HepG2 (cell line): ENCODE measurements around the gene BCAR3. TPM values are rescaled to one million over a fixed set of nuclear protein-coding genes. Genes with fewer than 3 reads are reported as not detected.

Experiments used
- ATAC-seq: fragments of 200-7000 bp; cut with Tn5 transposase; 3 replicates; pipeline ENCODE4 v1.9.1; 2020; ENCODE audit warnings: mild to moderate bottlenecking, moderate library complexity
- BruUV-seq: library from RNA; stranded (reverse); fragments of 400-500 nt; replicated peaks from 2 replicates; lab custom pipeline; 2021; lab: Mats Ljungman, UMichigan
- CTCF ChIA-PET: fragments of 300-600 bp; formaldehyde crosslinking; extraction: SDS; loops from one replicate; lab custom pipeline; 2021; ENCODE audit warnings: low total read pairs, inconsistent platforms, low intra/inter-chr PET ratio; lab: Yijun Ruan, JAX
- POLR2A ChIA-PET: fragments of 350-600 bp; sonication (Branson Sonifier 250); formaldehyde crosslinking; loops from one replicate; lab custom pipeline; 2020; ENCODE audit warnings: antibody characterized with exemption, inconsistent platforms; lab: Yijun Ruan, JAX
- DNase-seq: peaks from one replicate; pipeline ENCODE4 v3.0.0-alpha.2; 2015; ENCODE audit warnings: low spot score
- FAIRE-seq: peaks from 3 replicates; lab custom pipeline; 2011; peaks lifted over from hg19 to GRCh38; lab: Jason Lieb, UNC
- H2AFZ ChIP-seq: one replicate; pipeline ENCODE4 v1.6.1; 2011; ENCODE audit warnings: low read length, inconsistent platforms
- H3K27ac ChIP-seq: fragments of 300-600 bp; 3 replicates; pipeline ENCODE4 v1.8.0; 2011; ENCODE audit warnings: mixed run types, mild to moderate bottlenecking, mixed read lengths, low read length, inconsistent platforms; ENCODE audit not compliant: insufficient read depth; ENCODE audit errors: extremely low read length
- H3K27me3 ChIP-seq, 2 experiments: fragments of 200-600 bp in 1 of 2; 2 replicates in 1 of 2; 3 replicates in 1 of 2; pipeline versions ENCODE4 v1.6.0 to v1.8.0; 2011; ENCODE audit warnings: low read length in 2 of 2, mild to moderate bottlenecking in 2 of 2, moderate library complexity in 2 of 2, inconsistent platforms in 1 of 2; ENCODE audit not compliant: insufficient read depth in 2 of 2, control insufficient read depth in 1 of 2
- H3K36me3 ChIP-seq, 2 experiments: fragments of 200-600 bp in 1 of 2; replicated peaks in 1 of 2; 2 replicates in 1 of 2; 3 replicates in 1 of 2; pipeline versions ENCODE4 v1.5.1 to v1.8.0; 2011; ENCODE audit warnings: low read length in 2 of 2, inconsistent platforms in 1 of 2; ENCODE audit not compliant: insufficient read depth in 2 of 2, control insufficient read depth in 1 of 2
- H3K4me1 ChIP-seq: 2 replicates; pipeline ENCODE4 v1.5.1; 2012; ENCODE audit warnings: low read length, inconsistent platforms; ENCODE audit not compliant: insufficient read depth
- H3K4me2 ChIP-seq: 2 replicates; pipeline ENCODE4 v1.6.0; 2011; ENCODE audit warnings: low read depth, low read length, inconsistent platforms
- H3K4me3 ChIP-seq, 3 experiments: fragments of 200-600 bp in 1 of 3; sonication (generic), shearing (Covaris generic) in 1 of 3; replicated peaks in 1 of 3; 2 replicates each; pipeline ENCODE4 v1.5.1; 2011 to 2016; ENCODE audit warnings: low read length in 3 of 3, inconsistent platforms in 2 of 3, low read depth in 2 of 3, mild to moderate bottlenecking in 2 of 3, control low read depth in 1 of 3, mixed read lengths in 1 of 3; ENCODE audit not compliant: insufficient read depth in 1 of 3
- H3K79me2 ChIP-seq: one replicate; pipeline ENCODE4 v1.6.1; 2011; ENCODE audit warnings: low read length, inconsistent platforms; ENCODE audit not compliant: insufficient read depth
- H3K9ac ChIP-seq: 2 replicates; pipeline ENCODE4 v1.6.0; 2011; ENCODE audit warnings: mild to moderate bottlenecking, low read depth, low read length, inconsistent platforms; ENCODE audit not compliant: insufficient read depth
- H3K9me3 ChIP-seq: 2 replicates; pipeline ENCODE4 v1.5.1; 2012; ENCODE audit warnings: mild to moderate bottlenecking, low read length
- H4K20me1 ChIP-seq: 2 replicates; pipeline ENCODE4 v1.6.0; 2011; ENCODE audit warnings: inconsistent platforms, mild to moderate bottlenecking, low read length, moderate library complexity; ENCODE audit not compliant: insufficient read depth
- ARID5B ChIP-seq: IDR thresholded peaks from 2 replicates; pipeline ENCODE4 v1.4.0; 2020; ENCODE audit warnings: mild to moderate bottlenecking, missing genetic modification reagents
- CC2D1A ChIP-seq: sonication (generic); formaldehyde crosslinking; IDR thresholded peaks from 2 replicates; pipeline ENCODE4 v1.8.1; 2023; ENCODE audit warnings: mild to moderate bottlenecking, missing genetic modification reagents
- CCAR2 ChIP-seq: fragments of 200-400 bp; formaldehyde crosslinking; optimal IDR thresholded peaks from 2 replicates; pipeline ENCODE3; 2018; ENCODE audit warnings: low read depth, mild to moderate bottlenecking, low read length, moderate library complexity
- CTCF ChIP-seq: sonication (generic); formaldehyde crosslinking; IDR thresholded peaks from 2 replicates; pipeline ENCODE4 v1.5.0; 2020; ENCODE audit warnings: mild to moderate bottlenecking, missing genetic modification reagents, moderate library complexity
- DRAP1 ChIP-seq: IDR thresholded peaks from 2 replicates; pipeline ENCODE4 v1.6.1; 2016; ENCODE audit warnings: missing genetic modification reagents, missing compliant biosample characterization
- GTF3A ChIP-seq: sonication (generic); formaldehyde crosslinking; conservative IDR thresholded peaks from 2 replicates; pipeline ENCODE4 v1.4.0; 2020; ENCODE audit warnings: mild to moderate bottlenecking, missing genetic modification reagents
- PHF21A ChIP-seq: sonication (generic); formaldehyde crosslinking; IDR thresholded peaks from 2 replicates; pipeline ENCODE4 v1.5.0; 2020; ENCODE audit warnings: mild to moderate bottlenecking, missing genetic modification reagents
- SP1 ChIP-seq, 2 experiments: fragments of 450-650 bp in 1 of 2; sonication (generic) in 1 of 2; formaldehyde crosslinking in 1 of 2; IDR thresholded peaks; 2 replicates each; pipeline versions ENCODE4 v1.4.0 to v1.6.1; 2016 to 2020; ENCODE audit warnings: missing genetic modification reagents in 1 of 2
- ZMAT5 ChIP-seq: sonication (generic); formaldehyde crosslinking; IDR thresholded peaks from 2 replicates; pipeline ENCODE4 v1.5.0; 2020; ENCODE audit warnings: mild to moderate bottlenecking, low read depth, missing genetic modification reagents, borderline replicate concordance
- ZNF740 ChIP-seq: sonication (generic); formaldehyde crosslinking; IDR thresholded peaks from 2 replicates; pipeline ENCODE4 v1.4.0; 2020; ENCODE audit warnings: missing genetic modification reagents
- ZNF784 ChIP-seq: sonication (generic); formaldehyde crosslinking; IDR thresholded peaks from 2 replicates; pipeline ENCODE4 v1.5.1; 2020; ENCODE audit warnings: missing genetic modification reagents, mild to moderate bottlenecking, borderline replicate concordance
- ZNF800 ChIP-seq: sonication (generic); formaldehyde crosslinking; IDR thresholded peaks from 2 replicates; pipeline ENCODE4 v1.4.0; 2020; ENCODE audit warnings: missing genetic modification reagents
- ZSCAN25 ChIP-seq: sonication (generic); formaldehyde crosslinking; IDR thresholded peaks from 2 replicates; pipeline ENCODE4 v1.8.0; 2022; ENCODE audit warnings: mild to moderate bottlenecking, missing genetic modification reagents
- WGBS: methylation state at CpG from one replicate; pipeline ENCODE4 v1.1.6; 2017; ENCODE audit warnings: low lambda C conversion rate; 5-methylcytosine and 5-hydroxymethylcytosine counted together
- in situ Hi-C: cut with HindIII; loops from 2 replicates; pipeline ENCODE4 v1.10.0; 2017; ENCODE audit warnings: low pct_unique_long_range_greater_than_20kb; ENCODE audit not compliant: extremely low pct_ligation_motif_present
- intact Hi-C: fragments of 100-400 bp; cut with micrococcal nuclease; formaldehyde crosslinking; loops from one replicate; pipeline ENCODE4 v1.10.0; 2022; ENCODE audit not compliant: unreplicated experiment
- polyA plus RNA-seq, 8 experiments: library from polyadenylated mRNA; depleted of rRNA in 3 of 8; stranded (reverse) in 7 of 8; unstranded in 1 of 8; fragments of >200 nt; fragmentation: Illumina TruSeq in 4 of 8; extraction: Trizol in 4 of 8; gene quantifications; 2 replicates each; pipeline versions ENCODE4 v1.2.1 to v1.2.3, GENCODE V29; 2011 to 2016; ENCODE audit warnings: low read depth in 4 of 8, missing spikeins in 1 of 8, mixed read lengths in 1 of 8; ENCODE audit not compliant: insufficient read depth in 1 of 8
- total RNA-seq, 5 experiments: library from RNA; depleted of rRNA; stranded (reverse); fragments of >200 nt; fragmentation: Illumina TruSeq; extraction: Trizol; gene quantifications; 2 replicates each; pipeline ENCODE4 v1.2.3, GENCODE V29; 2016; ENCODE audit warnings: low read depth in 1 of 5

The BCAR3 gene
- total and polyA plus RNA-seq, 2 of the 13 experiments (the other 11 are each of a cell fraction or from before 2014, with no cell fraction given), result 3.6 to 4.8 TPM

GRCh38 chr1:93681989-93682412 lies 364 bp upstream of the BCAR3 start:
- Histone ChIP-seq H3K9me3 (no peaks in the 10 kb centered on the region), H3K4me2 (peak overlapping the region; percentile 98), H3K9ac (peak overlapping the region; percentile 72), H2AFZ (peak overlapping the region; percentile 86), H3K36me3 (no peaks in the 10 kb centered on the region), H4K20me1 (no peaks in the 10 kb centered on the region), H3K4me3 (peak overlapping the region; percentile 74 to 84 (median 76)), H3K4me1 (peaks cover 48% of the 10 kb centered on the region), H3K79me2 (peaks cover 20% of the 10 kb centered on the region), H3K27ac (peak overlapping the region; percentile 23), H3K27me3 (no peaks in the 10 kb centered on the region)
- in situ Hi-C loops, result loop anchor here (5.0 kb wide), 1 partner anchor 45 kb away; no protein-coding TSS in a partner anchor
- DNase-seq (no peak), ATAC-seq (no peak), FAIRE-seq (no peak)
- intact Hi-C loops, result loop anchor here (10.0 kb wide), 1 partner anchor 53 kb away; no protein-coding TSS in a partner anchor
- ChIA-PET POLR2A (interaction anchor here (1.0 to 3.2 kb wide), 4 partner anchors 10 to 164 kb away, joined by 4 to 15 read pairs (median 5); no protein-coding TSS in a partner anchor), CTCF (no interaction called here)
- 7% methylated on average over 12 of the region's 12 CpGs for WGBS
- no TSS peak for BruUV-seq
- TF ChIP-seq ZNF740 (CRISPR knock-in tag), result no peak
- no peak for TF ChIP-seq CTCF (CRISPR knock-in tag)
- TF ChIP-seq GTF3A (CRISPR knock-in tag), result no peak
- no peak for TF ChIP-seq DRAP1 (CRISPR knock-in tag)
- no peak for TF ChIP-seq ZMAT5 (CRISPR knock-in tag)
- TF ChIP-seq CC2D1A (CRISPR knock-in tag), result no peak
- no peak for TF ChIP-seq ARID5B
- TF ChIP-seq SP1 (IDR thresholded peaks at IDR 0.05), result no peak
- no peak for TF ChIP-seq SP1 (CRISPR knock-in tag; IDR thresholded peaks at IDR 0.05)
- TF ChIP-seq PHF21A (CRISPR knock-in tag), result 0 out of 2 replicates have a peak, but pooled peaks have one; percentile 0
- 0 out of 2 replicates have a peak, but pooled peaks have one; percentile 3 for TF ChIP-seq ZNF800 (CRISPR knock-in tag)
- TF ChIP-seq CCAR2, result no peak
- TF ChIP-seq ZNF784 (CRISPR knock-in tag), result 0 out of 2 replicates have a peak, but pooled peaks have one; percentile 31
- 0 out of 2 replicates have a peak, but pooled peaks have one; percentile 1 for TF ChIP-seq ZSCAN25
